H1 (cell line): Measurements from ENCODE around the gene RUFY3. TPM values are rescaled to one million over a fixed set of nuclear protein-coding genes. Genes with fewer than 3 reads are reported as not detected.

Experiments used
- CTCF ChIA-PET: fragments of 300-600 bp; sonication (Branson Sonifier 250); formaldehyde crosslinking; loops from one replicate; lab custom pipeline; 2021; ENCODE audit not compliant: partially characterized antibody; lab: Charles Lee
- POLR2A ChIA-PET: fragments of 300-600 bp; sonication (Branson Sonifier 250); formaldehyde crosslinking; loops from one replicate; lab custom pipeline; 2021; ENCODE audit warnings: inconsistent platforms; ENCODE audit not compliant: partially characterized antibody; lab: Charles Lee
- DNase-seq, 2 experiments: peaks; one replicate each; pipeline versions ENCODE4 v3.0.0 to v3.0.0-alpha.2; 2010 to 2022; ENCODE audit warnings: low spot score in 2 of 2, low read depth in 1 of 2, mixed read lengths in 1 of 2
- FAIRE-seq: peaks from 2 replicates; lab custom pipeline; 2011; peaks lifted over from hg19 to GRCh38; lab: Jason Lieb, UNC
- H2AFZ ChIP-seq: 2 replicates; pipeline ENCODE4 v1.8.1; 2012; ENCODE audit warnings: low read length, inconsistent platforms
- H2AK5ac ChIP-seq: 2 replicates; pipeline ENCODE4 v1.6.1; 2013; ENCODE audit warnings: low read depth, low read length
- H2BK120ac ChIP-seq: replicated peaks from 2 replicates; pipeline ENCODE3; 2013; ENCODE audit warnings: low read depth, low read length, inconsistent platforms
- H2BK12ac ChIP-seq: 2 replicates; pipeline ENCODE4 v1.6.1; 2013; ENCODE audit warnings: low read depth, low read length
- H2BK15ac ChIP-seq: 2 replicates; pipeline ENCODE4 v1.6.1; 2013; ENCODE audit warnings: low read length
- H2BK20ac ChIP-seq: 2 replicates; pipeline ENCODE4 v1.6.1; 2013; ENCODE audit warnings: low read length
- H2BK5ac ChIP-seq: 2 replicates; pipeline ENCODE4 v1.6.1; 2013; ENCODE audit warnings: low read depth, low read length
- H3K14ac ChIP-seq: 2 replicates; pipeline ENCODE4 v1.6.1; 2013; ENCODE audit warnings: inconsistent platforms; ENCODE audit not compliant: insufficient read length
- H3K18ac ChIP-seq: 2 replicates; pipeline ENCODE4 v1.6.1; 2013; ENCODE audit warnings: low read length; ENCODE audit errors: extremely low read depth
- H3K23ac ChIP-seq: 2 replicates; pipeline ENCODE4 v1.6.1; 2013; ENCODE audit warnings: inconsistent platforms; ENCODE audit not compliant: insufficient read length
- H3K23me2 ChIP-seq: 2 replicates; pipeline ENCODE4 v1.6.1; 2013; ENCODE audit warnings: low read depth, low read length
- H3K27ac ChIP-seq: 2 replicates; pipeline ENCODE4 v1.6.1; 2011; ENCODE audit warnings: low read depth, low read length, inconsistent platforms
- H3K27me3 ChIP-seq, 4 experiments: replicated peaks in 1 of 4; 1 replicate in 1 of 4; 2 replicates in 3 of 4; pipeline versions ENCODE4 v1.6.1 to v1.8.1; 2011 to 2013; ENCODE audit warnings: low read length in 3 of 4, mild to moderate bottlenecking in 3 of 4, inconsistent platforms in 2 of 4, mixed read lengths in 2 of 4, moderate library complexity in 1 of 4; ENCODE audit not compliant: control insufficient read depth in 3 of 4, insufficient read depth in 3 of 4; ENCODE audit errors: extremely low read depth in 1 of 4
- H3K36me3 ChIP-seq, 4 experiments: 2 replicates each; pipeline versions ENCODE4 v1.6.1 to v1.8.1; 2011 to 2013; ENCODE audit warnings: mild to moderate bottlenecking in 4 of 4, low read length in 3 of 4, moderate library complexity in 2 of 4, control low read depth in 1 of 4, inconsistent platforms in 1 of 4; ENCODE audit not compliant: insufficient read depth in 4 of 4, control insufficient read depth in 2 of 4
- H3K4ac ChIP-seq: replicated peaks from 2 replicates; pipeline ENCODE3; 2013; ENCODE audit warnings: low read length, low read depth, mixed read lengths, inconsistent platforms; ENCODE audit not compliant: insufficient read length
- H3K4me1 ChIP-seq, 4 experiments: replicated peaks in 1 of 4; 1 replicate in 1 of 4; 2 replicates in 3 of 4; pipeline versions ENCODE4 v1.6.1 to v1.8.1; 2011 to 2013; ENCODE audit warnings: low read length in 3 of 4, inconsistent platforms in 2 of 4, mixed read lengths in 1 of 4; ENCODE audit not compliant: insufficient read depth in 4 of 4, control insufficient read depth in 3 of 4
- H3K4me2 ChIP-seq, 2 experiments: 2 replicates each; pipeline versions ENCODE4 v1.6.1 to v1.8.1; 2011 to 2013; ENCODE audit warnings: low read depth in 2 of 2, low read length in 2 of 2, control low read depth in 1 of 2, inconsistent platforms in 1 of 2, mild to moderate bottlenecking in 1 of 2; ENCODE audit not compliant: insufficient read depth in 1 of 2
- H3K4me3 ChIP-seq, 4 experiments: fragments of 200-600, 300-600 bp in 1 of 4; sonication (generic), shearing (Covaris generic), sonication (Bioruptor Twin) in 1 of 4; 2 replicates each; pipeline versions ENCODE4 v1.5.1 to v1.8.1; 2011 to 2016; ENCODE audit warnings: low read length in 4 of 4, low read depth in 3 of 4, control low read depth in 2 of 4, inconsistent platforms in 2 of 4, mild to moderate bottlenecking in 2 of 4, mixed read lengths in 1 of 4, moderate library complexity in 1 of 4; ENCODE audit not compliant: insufficient read depth in 2 of 4; ENCODE audit errors: extremely low read depth in 1 of 4
- H3K56ac ChIP-seq: replicated peaks from 2 replicates; pipeline ENCODE3; 2013; ENCODE audit warnings: low read depth, mild to moderate bottlenecking, mixed read lengths, low read length, inconsistent platforms; ENCODE audit not compliant: insufficient read length
- H3K79me1 ChIP-seq: 2 replicates; pipeline ENCODE4 v1.6.1; 2013; ENCODE audit warnings: low read depth, low read length, control low read depth
- H3K79me2 ChIP-seq, 2 experiments: 2 replicates each; pipeline versions ENCODE4 v1.6.1 to v1.8.1; 2012 to 2013; ENCODE audit warnings: low read length in 2 of 2, mild to moderate bottlenecking in 2 of 2, inconsistent platforms in 1 of 2; ENCODE audit not compliant: insufficient read depth in 2 of 2, control insufficient read depth in 1 of 2
- H3K9ac ChIP-seq, 4 experiments: replicated peaks in 1 of 4; 1 replicate in 1 of 4; 2 replicates in 3 of 4; pipeline versions ENCODE4 v1.6.1 to v1.8.1; 2011 to 2013; ENCODE audit warnings: low read depth in 3 of 4, low read length in 3 of 4, control low read depth in 2 of 4, mild to moderate bottlenecking in 2 of 4, moderate library complexity in 2 of 4, inconsistent platforms in 1 of 4; ENCODE audit errors: extremely low read depth in 1 of 4
- H3K9me3 ChIP-seq, 2 experiments: 2 replicates each; pipeline versions ENCODE4 v1.6.1 to v1.8.1; 2012 to 2013; ENCODE audit warnings: mild to moderate bottlenecking in 2 of 2, moderate library complexity in 2 of 2, control low read depth in 1 of 2, inconsistent platforms in 1 of 2, low read depth in 1 of 2, low read length in 1 of 2, mixed read lengths in 1 of 2; ENCODE audit not compliant: insufficient read depth in 2 of 2
- H4K20me1 ChIP-seq, 2 experiments: replicated peaks in 1 of 2; 2 replicates each; pipeline versions ENCODE3 to v1.8.1; 2011 to 2013; ENCODE audit warnings: inconsistent platforms in 2 of 2, low read length in 2 of 2, mild to moderate bottlenecking in 1 of 2; ENCODE audit not compliant: insufficient read depth in 2 of 2, control insufficient read depth in 1 of 2
- H4K5ac ChIP-seq: 2 replicates; pipeline ENCODE4 v1.6.1; 2013; ENCODE audit warnings: low read length, low read depth, mixed read lengths, inconsistent platforms; ENCODE audit not compliant: insufficient read length
- H4K8ac ChIP-seq: 2 replicates; pipeline ENCODE4 v1.8.0; 2013; ENCODE audit warnings: mild to moderate bottlenecking, moderate library complexity, low read length, inconsistent platforms; ENCODE audit not compliant: insufficient read depth; ENCODE audit errors: extremely low read depth
- H4K91ac ChIP-seq: replicated peaks from 2 replicates; pipeline ENCODE3; 2013; ENCODE audit warnings: low read length, mixed read lengths, inconsistent platforms; ENCODE audit not compliant: insufficient read length
- JUND ChIP-seq: IDR thresholded peaks from 2 replicates; pipeline ENCODE4 v1.6.1; 2011; ENCODE audit warnings: mild to moderate bottlenecking, improper control_type of control experiment, low read length
- MAFK ChIP-seq: IDR thresholded peaks from 2 replicates; pipeline ENCODE4 v1.6.1; 2012; ENCODE audit warnings: low read depth, mild to moderate bottlenecking, improper control_type of control experiment, low read length
- SUZ12 ChIP-seq: fragments of 200-600 bp; sonication (generic); IDR thresholded peaks from 2 replicates; pipeline ENCODE4 v1.6.1; 2012; ENCODE audit warnings: mild to moderate bottlenecking, inconsistent platforms, low read length, moderate library complexity, mixed read lengths
- WGBS, 2 experiments: shearing (Covaris generic) in 1 of 2; methylation state at CpG; one replicate each; pipeline versions ENCODE4 v1.1.6 to v1.1.7; 2013 to 2015; ENCODE audit warnings: low lambda C conversion rate in 2 of 2, mixed read lengths in 2 of 2, inconsistent platforms in 1 of 2, low coverage in 1 of 2, missing lambda C conversion rate in 1 of 2; ENCODE audit not compliant: insufficient replicate concordance in 2 of 2, insufficient coverage in 1 of 2, insufficient read length in 1 of 2; ENCODE audit errors: extremely low coverage in 1 of 2, missing lambda C conversion rate in 1 of 2; 5-methylcytosine and 5-hydroxymethylcytosine counted together
- polyA plus RNA-seq, 7 experiments: library from polyadenylated mRNA; depleted of rRNA in 3 of 7; stranded (reverse) in 5 of 7; unstranded in 2 of 7; fragments of >200 nt in 5 of 7; fragments of 200-250 nt in 2 of 7; gene quantifications; 1 replicate in 5 of 7; 2 replicates in 1 of 7; 4 replicates in 1 of 7; pipeline versions ENCODE4 v1.2.1 to v1.2.3, GENCODE V29; 2011 to 2013; ENCODE audit warnings: missing spikeins in 2 of 7, mixed read lengths in 2 of 7
- total RNA-seq: library from RNA; stranded (reverse); fragmentation: NEBNext Ultra II Directional; extraction: Animal tissue kit (Norgen Biotek cat#: 25700); gene quantifications from 2 replicates; pipeline ENCODE4 v1.2.1, GENCODE V29; 2021
- TF ChIP-seq, protein P1 (sequence below): IDR thresholded peaks from 2 replicates; pipeline ENCODE4 v1.6.1; 2011; ENCODE audit warnings: low read length, improper control_type of control experiment

Gene RUFY3
- total and polyA plus RNA-seq, 2 of the 8 experiments (the other 6 are each of a cell fraction or from before 2014, with no cell fraction given), result 7.8 to 33.1 TPM

DNA sequence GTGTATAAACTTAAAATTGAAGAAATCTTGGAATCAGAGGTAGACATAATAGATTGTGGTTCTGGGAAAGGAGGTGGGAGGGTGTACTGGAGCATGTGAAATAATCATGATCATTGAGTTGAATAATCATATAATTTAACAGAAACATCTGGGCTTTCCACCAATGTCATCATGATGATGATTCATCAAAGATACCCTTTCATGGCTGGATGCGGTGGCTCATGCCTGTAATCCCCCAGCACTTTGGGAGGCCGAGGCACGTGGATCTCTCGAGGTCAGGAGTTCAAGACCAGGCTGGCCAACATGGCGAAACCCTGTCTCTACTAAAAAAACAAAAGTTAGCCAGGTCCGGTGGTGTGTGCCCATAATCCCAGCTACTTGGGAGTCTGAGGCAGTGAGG lies 6.7 kb upstream of the RUFY3 start:
- Histone ChIP-seq H3K56ac (no peak overlapping the region), H4K8ac (no peak overlapping the region), H3K4me3 (no peak overlapping the region), H3K23me2 (no peaks in the 10 kb centered on the region), H2BK120ac (no peak overlapping the region), H3K4me2 (no peak overlapping the region), H3K27ac (no peak overlapping the region), H3K4ac (no peak overlapping the region), H3K27me3 (no peaks in the 10 kb centered on the region), H3K4me1 (peaks cover 0 to 4% (median 2%) of the 10 kb centered on the region in 4 experiments; a peak in 1 of 7 replicates), H3K79me1 (no peaks in the 10 kb centered on the region; the same call in 1 of the 2 replicates), H3K36me3 (no peaks in the 10 kb centered on the region), H4K91ac (no peak overlapping the region), H2BK12ac (no peak overlapping the region), H2AK5ac (no peak overlapping the region), H2BK20ac (no peak overlapping the region), H3K23ac (no peak overlapping the region), H3K9me3 (no peaks in the 10 kb centered on the region), H3K18ac (no peak overlapping the region), H3K79me2 (peaks cover 0 to 35% of the 10 kb centered on the region in 2 experiments; a peak in 2 of 4 replicates), H2BK5ac (no peak overlapping the region), H3K14ac (no peak overlapping the region), H2AFZ (no peak overlapping the region), H4K5ac (no peak overlapping the region), H4K20me1 (peaks cover 0 to 2% of the 10 kb centered on the region in 2 experiments), H2BK15ac (no peak overlapping the region), H3K9ac (no peak overlapping the region)
- POLR2A ChIA-PET, result interaction anchor here (1.4 kb wide), 1 partner anchor 10 kb away, joined by 4 read pairs; no protein-coding TSS in a partner anchor
- FAIRE-seq (no peak), DNase-seq (no peak)
- WGBS, 2 experiments, result 93% methylated on average over 6 of the region's 6 CpGs; no CpG with 5 or more reads in 1 of the 2 experiments
- TF ChIP-seq SUZ12 (no peak), JUND (no peak), MAFK (no peak)
- TF ChIP-seq, protein P1, sequence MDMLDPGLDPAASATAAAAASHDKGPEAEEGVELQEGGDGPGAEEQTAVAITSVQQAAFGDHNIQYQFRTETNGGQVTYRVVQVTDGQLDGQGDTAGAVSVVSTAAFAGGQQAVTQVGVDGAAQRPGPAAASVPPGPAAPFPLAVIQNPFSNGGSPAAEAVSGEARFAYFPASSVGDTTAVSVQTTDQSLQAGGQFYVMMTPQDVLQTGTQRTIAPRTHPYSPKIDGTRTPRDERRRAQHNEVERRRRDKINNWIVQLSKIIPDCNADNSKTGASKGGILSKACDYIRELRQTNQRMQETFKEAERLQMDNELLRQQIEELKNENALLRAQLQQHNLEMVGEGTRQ, result no peak
- CTCF ChIA-PET, result interaction anchor here (0.6 to 1.5 kb wide), 4 partner anchors 11 to 63 kb away, joined by 3 to 7 read pairs (median 4); no protein-coding TSS in a partner anchor
